A549 (cell line): Measurements from ENCODE around the gene MAL. TPM values are rescaled to one million over a fixed set of nuclear protein-coding genes. Genes with fewer than 3 reads are reported as not detected.

ENCODE experiments used
- ATAC-seq, 2 experiments: fragments of 200-7000 bp in 1 of 2; fragments of >200 bp in 1 of 2; cut with Nextera tagmentation in 1 of 2; cut with Tn5 transposase in 1 of 2; 3 replicates each; pipeline versions ENCODE4 v1.8.0 to v1.9.1; 2018 to 2020; ENCODE audit warnings: mild to moderate bottlenecking in 1 of 2, moderate library complexity in 1 of 2
- CTCF ChIA-PET: fragments of 300-600 bp; sonication (Branson Sonifier 250); formaldehyde crosslinking; extraction: SDS; loops from one replicate; lab custom pipeline; 2021; ENCODE audit warnings: antibody characterized with exemption, inconsistent platforms; lab: Yijun Ruan, JAX
- POLR2A ChIA-PET: fragments of 350-600 bp; formaldehyde crosslinking; extraction: SDS; loops from one replicate; lab custom pipeline; 2021; ENCODE audit warnings: antibody characterized with exemption, inconsistent platforms; lab: Yijun Ruan, JAX
- DNase-seq, 2 experiments: peaks; one replicate each; pipeline versions ENCODE4 v3.0.0 to v3.0.0-alpha.2; 2011 to 2016; ENCODE audit warnings: low read depth in 1 of 2, low spot score in 1 of 2
- FAIRE-seq: peaks from 2 replicates; lab custom pipeline; 2011; peaks lifted over from hg19 to GRCh38; lab: Jason Lieb, UNC
- H3K27ac ChIP-seq, 2 experiments: fragments of >200 bp; sonication (Bioruptor Twin); formaldehyde crosslinking; 3 replicates each; pipeline ENCODE4 v1.5.1; 2016 to 2017
- H3K4me1 ChIP-seq: fragments of >200 bp; sonication (Bioruptor Twin); formaldehyde crosslinking; 3 replicates; pipeline ENCODE4 v1.6.1; 2016
- H3K4me2 ChIP-seq: fragments of >200 bp; sonication (Bioruptor Twin); formaldehyde crosslinking; 3 replicates; pipeline ENCODE4 v1.6.1; 2016
- H3K4me3 ChIP-seq: fragments of >200 bp; sonication (Bioruptor Twin); formaldehyde crosslinking; 3 replicates; pipeline ENCODE4 v1.5.1; 2016
- H3K9me3 ChIP-seq: fragments of >200 bp; sonication (Bioruptor Twin); formaldehyde crosslinking; 3 replicates; pipeline ENCODE4 v1.6.1; 2016
- BHLHE40 ChIP-seq: IDR thresholded peaks from 2 replicates; pipeline ENCODE4 v1.6.1; 2012; ENCODE audit warnings: low read depth, low read length, inconsistent platforms
- CBX8 ChIP-seq: fragments of 200-600 bp; sonication (generic); IDR thresholded peaks from 2 replicates; pipeline ENCODE4 v1.6.1; 2016
- CHD4 ChIP-seq: fragments of 200-600 bp; sonication (generic); IDR thresholded peaks from 2 replicates; pipeline ENCODE4 v1.6.1; 2016; ENCODE audit warnings: antibody characterized with exemption, mild to moderate bottlenecking, borderline replicate concordance
- EHF ChIP-seq: fragments of 250-450 bp; sonication (Bioruptor Pico); IDR thresholded peaks from 2 replicates; pipeline ENCODE4 v1.5.0; 2020; ENCODE audit warnings: mild to moderate bottlenecking
- EHMT2 ChIP-seq: fragments of 200-600 bp; sonication (generic); IDR thresholded peaks from 2 replicates; pipeline ENCODE4 v1.6.1; 2016; ENCODE audit warnings: antibody characterized with exemption, low read depth, mild to moderate bottlenecking, moderate library complexity
- ELK1 ChIP-seq: fragments of 150-350 bp; IDR thresholded peaks from 2 replicates; pipeline ENCODE4 v1.6.1; 2014; ENCODE audit warnings: low read depth, mild to moderate bottlenecking, low read length
- FOSB ChIP-seq: fragments of 250-450 bp; sonication (Bioruptor Pico); IDR thresholded peaks from 2 replicates; pipeline ENCODE4 v1.5.0; 2020; ENCODE audit warnings: mild to moderate bottlenecking, moderate library complexity
- FOSL2 ChIP-seq, 2 experiments: fragments of 450-650 bp in 1 of 2; fragments of >200 bp in 1 of 2; sonication (Bioruptor Twin) in 1 of 2; formaldehyde crosslinking; IDR thresholded peaks; 2 replicates each; pipeline versions ENCODE4 v1.5.0 to v1.6.1; 2016 to 2020; ENCODE audit warnings: mild to moderate bottlenecking in 1 of 2, moderate library complexity in 1 of 2
- GATA3 ChIP-seq: IDR thresholded peaks from 2 replicates; pipeline ENCODE4 v1.6.1; 2012; ENCODE audit warnings: borderline replicate concordance
- HOXB13 ChIP-seq: fragments of 250-450 bp; sonication (Bioruptor Pico); IDR thresholded peaks from 2 replicates; pipeline ENCODE4 v1.5.0; 2020; ENCODE audit warnings: low read depth, mild to moderate bottlenecking, moderate library complexity
- HOXB5 ChIP-seq: fragments of 250-450 bp; sonication (Bioruptor Pico); IDR thresholded peaks from 2 replicates; pipeline ENCODE4 v1.5.0; 2020; ENCODE audit warnings: mild to moderate bottlenecking, moderate library complexity
- KDM5A ChIP-seq: fragments of 200-600 bp; sonication (generic); IDR thresholded peaks from 2 replicates; pipeline ENCODE4 v1.6.1; 2016; ENCODE audit warnings: antibody characterized with exemption, mild to moderate bottlenecking
- MAFK ChIP-seq: fragments of 450-650 bp; IDR thresholded peaks from 2 replicates; pipeline ENCODE4 v1.6.1; 2014; ENCODE audit not compliant: partially characterized antibody
- MAZ ChIP-seq: fragments of 150-350 bp; IDR thresholded peaks from 2 replicates; pipeline ENCODE4 v1.6.1; 2014; ENCODE audit warnings: antibody characterized with exemption, low read depth, low read length, borderline replicate concordance
- NPAS2 ChIP-seq: fragments of 250-450 bp; sonication (Bioruptor Pico); IDR thresholded peaks from 2 replicates; pipeline ENCODE4 v1.8.0; 2022; ENCODE audit warnings: mild to moderate bottlenecking, moderate library complexity, borderline replicate concordance
- POLR2AphosphoS2 ChIP-seq: conservative IDR thresholded peaks from 2 replicates; pipeline ENCODE4 v1.6.1; 2012; ENCODE audit warnings: low read length, improper control_type of control experiment, inconsistent platforms
- RAD21 ChIP-seq, 2 experiments: fragments of >200 bp in 1 of 2; sonication (Bioruptor Twin) in 1 of 2; formaldehyde crosslinking in 1 of 2; IDR thresholded peaks in 1 of 2; conservative IDR thresholded peaks in 1 of 2; 2 replicates in 1 of 2; 3 replicates in 1 of 2; pipeline ENCODE4 v1.6.1; 2012 to 2018; ENCODE audit warnings: inconsistent platforms in 1 of 2
- RNF2 ChIP-seq: fragments of 200-600 bp; sonication (generic); IDR thresholded peaks from 2 replicates; pipeline ENCODE4 v1.6.1; 2016; ENCODE audit warnings: low read depth, mild to moderate bottlenecking, antibody characterized with exemption, moderate library complexity, borderline replicate concordance
- SMC3 ChIP-seq: fragments of >200 bp; sonication (Bioruptor Twin); formaldehyde crosslinking; IDR thresholded peaks from 3 replicates; pipeline ENCODE4 v1.6.1; 2018; ENCODE audit warnings: inconsistent platforms
- TFCP2L1 ChIP-seq: fragments of 250-450 bp; sonication (Bioruptor Pico); IDR thresholded peaks from 2 replicates; pipeline ENCODE4 v1.5.0; 2021; ENCODE audit warnings: mild to moderate bottlenecking
- TP53 ChIP-seq: fragments of 250-450 bp; sonication (Bioruptor Pico); IDR thresholded peaks from 2 replicates; pipeline ENCODE4 v1.5.0; 2021; ENCODE audit warnings: mild to moderate bottlenecking, moderate library complexity
- WGBS: methylation state at CpG from one replicate; pipeline ENCODE4 v1.1.6; 2017; ENCODE audit errors: missing lambda C conversion rate; 5-methylcytosine and 5-hydroxymethylcytosine counted together
- polyA plus RNA-seq, 4 experiments: library from polyadenylated mRNA; depleted of rRNA in 3 of 4; stranded (reverse); fragments of >200 nt; fragmentation: RNase III in 1 of 4; extraction: RNeasy Plus Mini Kit Qiagen cat#74134 plus additional on column Dnase treatment in 1 of 4; gene quantifications; 2 replicates in 3 of 4; 3 replicates in 1 of 4; pipeline ENCODE4 v1.2.3, GENCODE V29; 2011 to 2017
- TF ChIP-seq, protein P1 (sequence below): fragments of >200 bp; sonication (Bioruptor Twin); formaldehyde crosslinking; IDR thresholded peaks from 3 replicates; pipeline ENCODE4 v1.5.1; 2016
- TF ChIP-seq, protein P2 (sequence below): fragments of >200 bp; sonication (Bioruptor Twin); formaldehyde crosslinking; IDR thresholded peaks from 3 replicates; pipeline ENCODE4 v1.6.1; 2016

Gene MAL
- polyA plus RNA-seq, 2 of the 4 experiments (the other 2 are of a cell fraction), result not detected

- TF ChIP-seq HOXB5 (CRISPR knock-in tag) (no peak), SMC3 (peak; percentile 41; the same call in 1 of the 3 replicates), CHD4 (no peak), RAD21 (conservative IDR thresholded peaks at IDR 0.05 in 1 of 2, IDR thresholded peaks at IDR 0.05 in 1 of 2) (peak; percentile 37 to 60; a peak in 4 of 5 replicates), HOXB13 (CRISPR knock-in tag) (no peak), EHMT2 (no peak)
- TF ChIP-seq, protein P1, sequence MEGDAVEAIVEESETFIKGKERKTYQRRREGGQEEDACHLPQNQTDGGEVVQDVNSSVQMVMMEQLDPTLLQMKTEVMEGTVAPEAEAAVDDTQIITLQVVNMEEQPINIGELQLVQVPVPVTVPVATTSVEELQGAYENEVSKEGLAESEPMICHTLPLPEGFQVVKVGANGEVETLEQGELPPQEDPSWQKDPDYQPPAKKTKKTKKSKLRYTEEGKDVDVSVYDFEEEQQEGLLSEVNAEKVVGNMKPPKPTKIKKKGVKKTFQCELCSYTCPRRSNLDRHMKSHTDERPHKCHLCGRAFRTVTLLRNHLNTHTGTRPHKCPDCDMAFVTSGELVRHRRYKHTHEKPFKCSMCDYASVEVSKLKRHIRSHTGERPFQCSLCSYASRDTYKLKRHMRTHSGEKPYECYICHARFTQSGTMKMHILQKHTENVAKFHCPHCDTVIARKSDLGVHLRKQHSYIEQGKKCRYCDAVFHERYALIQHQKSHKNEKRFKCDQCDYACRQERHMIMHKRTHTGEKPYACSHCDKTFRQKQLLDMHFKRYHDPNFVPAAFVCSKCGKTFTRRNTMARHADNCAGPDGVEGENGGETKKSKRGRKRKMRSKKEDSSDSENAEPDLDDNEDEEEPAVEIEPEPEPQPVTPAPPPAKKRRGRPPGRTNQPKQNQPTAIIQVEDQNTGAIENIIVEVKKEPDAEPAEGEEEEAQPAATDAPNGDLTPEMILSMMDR, result peak; percentile 56
- 32% methylated on average over 3 of the region's 3 CpGs for whole genome bisulfite sequencing
- Histone ChIP-seq H3K4me1 (no peaks in the 10 kb centered on the region), H3K4me2 (no peak overlapping the region), H3K27ac (no peak overlapping the region), H3K9me3 (no peaks in the 10 kb centered on the region), H3K4me3 (no peak overlapping the region)
- ChIA-PET CTCF (interaction anchor here (0.6 to 3.3 kb wide), 25 partner anchors 10 to 192 kb away, joined by 3 to 17 read pairs (median 3); no protein-coding TSS in a partner anchor), POLR2A (interaction anchor here (0.7 kb wide), 1 partner anchor 9 kb away, joined by 3 read pairs; no protein-coding TSS in a partner anchor)
- FAIRE-seq (no peak), ATAC-seq (peak; percentile 69 to 93; a peak in 3 of 6 replicates), DNase-seq (peak; percentile 61 to 71)
Observed at GRCh38 chr2:94986392-94986963, 39.0 kb upstream of the MAL start.

DNA sequence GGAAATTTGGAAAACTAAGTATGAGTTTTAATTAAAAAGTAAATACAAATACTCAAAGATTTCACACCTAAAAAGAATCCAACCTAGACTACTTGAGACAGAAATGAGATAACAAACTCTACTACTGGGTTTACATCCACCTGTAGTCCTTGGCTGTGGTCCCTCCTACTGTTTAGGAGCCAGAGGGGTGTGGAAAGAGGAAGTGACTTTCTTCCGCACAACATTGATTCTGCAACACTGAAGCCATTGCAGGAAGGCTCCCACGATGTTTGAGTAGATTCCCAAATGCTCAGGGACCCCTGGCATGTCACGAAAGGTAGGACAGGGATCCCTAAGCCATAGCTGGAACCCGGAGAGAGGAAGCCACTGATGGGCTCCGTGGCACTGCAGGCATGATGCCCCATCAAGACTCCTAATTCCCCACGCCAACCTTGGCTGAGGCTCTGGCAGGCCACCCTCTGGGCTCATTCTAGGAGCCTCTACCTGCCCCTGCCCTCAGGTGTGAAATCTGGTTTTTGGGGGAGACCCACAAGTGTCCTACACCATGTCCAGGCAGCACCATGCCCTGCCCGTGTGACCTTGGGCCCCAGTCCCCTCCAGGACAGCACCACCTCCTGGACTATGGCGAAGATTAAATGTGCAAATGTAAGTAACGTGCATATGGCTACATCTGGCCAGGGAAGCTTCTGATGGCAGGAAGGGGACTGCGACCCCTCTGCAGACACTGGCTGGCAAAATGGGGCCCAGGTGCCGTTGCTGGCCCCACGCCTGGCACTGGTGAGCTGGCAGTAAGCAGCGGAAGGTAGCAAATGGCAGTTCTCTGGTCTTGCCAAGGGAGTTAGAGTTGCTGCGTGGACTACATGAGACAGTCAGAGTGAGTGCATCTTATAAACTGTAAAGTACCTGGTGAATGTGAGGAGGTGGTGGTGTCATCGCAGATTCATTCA lies 38.2 kb upstream of the MAL start:
- ATAC-seq, result 0 out of 6 replicates have a peak, but pooled peaks of 1 of the 2 experiments have one; percentile 18
- no peak for DNase-seq
- Histone ChIP-seq H3K4me2 (no peak overlapping the region), H3K9me3 (no peaks in the 10 kb centered on the region), H3K4me3 (no peak overlapping the region), H3K4me1 (no peaks in the 10 kb centered on the region), H3K27ac (no peak overlapping the region)
- no peak for TF ChIP-seq GATA3
- no peak for TF ChIP-seq EHMT2
- TF ChIP-seq TFCP2L1 (CRISPR knock-in tag), result no peak
- no peak for TF ChIP-seq CHD4
- no peak for TF ChIP-seq POLR2AphosphoS2
- TF ChIP-seq, protein P2, sequence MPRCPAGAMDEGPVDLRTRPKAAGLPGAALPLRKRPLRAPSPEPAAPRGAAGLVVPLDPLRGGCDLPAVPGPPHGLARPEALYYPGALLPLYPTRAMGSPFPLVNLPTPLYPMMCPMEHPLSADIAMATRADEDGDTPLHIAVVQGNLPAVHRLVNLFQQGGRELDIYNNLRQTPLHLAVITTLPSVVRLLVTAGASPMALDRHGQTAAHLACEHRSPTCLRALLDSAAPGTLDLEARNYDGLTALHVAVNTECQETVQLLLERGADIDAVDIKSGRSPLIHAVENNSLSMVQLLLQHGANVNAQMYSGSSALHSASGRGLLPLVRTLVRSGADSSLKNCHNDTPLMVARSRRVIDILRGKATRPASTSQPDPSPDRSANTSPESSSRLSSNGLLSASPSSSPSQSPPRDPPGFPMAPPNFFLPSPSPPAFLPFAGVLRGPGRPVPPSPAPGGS, result no peak
- TF ChIP-seq CBX8, result no peak
- no peak for TF ChIP-seq MAFK
- no peak for TF ChIP-seq KDM5A
- no peak for TF ChIP-seq RNF2
- no peak for TF ChIP-seq NPAS2 (CRISPR knock-in tag)
- no peak for TF ChIP-seq EHF
- TF ChIP-seq FOSL2 (IDR thresholded peaks at IDR 0.05), result no peak
- no peak for TF ChIP-seq FOSL2 (CRISPR knock-in tag; IDR thresholded peaks at IDR 0.05)
- TF ChIP-seq, protein P1, result no peak
- TF ChIP-seq ELK1, result no peak
- no peak for TF ChIP-seq HOXB5 (CRISPR knock-in tag)
- TF ChIP-seq TP53 (CRISPR knock-in tag), result no peak
- TF ChIP-seq FOSB, result no peak
- no peak for TF ChIP-seq MAZ
- no peak for TF ChIP-seq BHLHE40
- POLR2A ChIA-PET, result no interaction called here
- CTCF ChIA-PET, result interaction anchor here (0.6 to 3.3 kb wide), 13 partner anchors 9 to 191 kb away, joined by 3 to 17 read pairs (median 7); no protein-coding TSS in a partner anchor
- FAIRE-seq, result no peak
- 24% methylated on average over 14 of the region's 15 CpGs for WGBS
